GM19455 (cell line): Measurements from ENCODE around the gene OR2H2.

ENCODE experiments used
- ATAC-seq: cut with Tn5 transposase; IDR thresholded peaks from one replicate; pipeline ENCODE4 v1.9.1; 2021; ENCODE audit not compliant: unreplicated experiment

OR2H2 gene

GRCh38 chr6:29628419-29629281 lies 43.7 kb downstream of the OR2H2 start:
- ATAC-seq: no peak

- no peak for ATAC-seq
Observed at GRCh38 chr6:29629571-29629970, 44.6 kb downstream of the OR2H2 start.

- no peak for ATAC-seq
Observed at GRCh38 chr6:29630315-29630714, 45.4 kb downstream of the OR2H2 start.

- no peak for ATAC-seq
Observed at GRCh38 chr6:29631209-29631810, 46.4 kb downstream of the OR2H2 start.

GRCh38 chr6:29631860-29632731 lies 47.2 kb downstream of the OR2H2 start:
- ATAC-seq: peak; percentile 40

GRCh38 chr6:29632789-29633533 lies 48.0 kb downstream of the OR2H2 start, which contains the start of gene GABBR1:
GABBR1 (minus strand) TSS chr6:29633183; CDS start chr6:29632385, 798 bp downstream.
- ATAC-seq: peak; percentile 68

- no peak for ATAC-seq
Observed at GRCh38 chr6:29633534-29633905, 48.6 kb downstream of the OR2H2 start.

GRCh38 chr6:29637247-29637646 lies 52.3 kb downstream of the OR2H2 start:
- ATAC-seq: no peak
